Measurements from ENCODE around the gene ZNF718.
"Not testable (repeated sequence)": the region's sequence is repeated elsewhere in the genome, so short reads cannot be mapped to it uniquely, and the experiment has no call there.

The ZNF718 gene

DNA sequence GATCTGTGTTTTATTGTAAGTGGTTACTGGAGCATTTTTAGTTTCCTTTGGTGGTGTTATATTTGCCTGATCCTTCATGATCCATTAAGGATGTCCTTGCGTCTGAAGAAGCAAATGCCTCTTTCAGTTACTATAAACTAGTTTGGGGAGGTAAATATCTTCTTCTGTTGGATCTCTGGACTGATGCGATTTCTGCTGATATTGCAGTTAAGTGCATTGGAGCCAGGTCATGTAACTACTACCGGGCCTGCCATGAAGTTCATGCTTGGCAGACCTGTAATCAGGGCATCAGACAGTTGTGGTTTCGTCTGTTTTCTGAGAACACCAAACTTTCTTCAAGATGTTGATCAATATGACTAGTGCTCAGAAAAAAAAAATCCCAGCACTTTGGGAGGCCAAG lies 22.9 kb downstream of the ZNF718 start:
- no peak for DNase-seq (ENCODE audit: low read depth in 2 of 2, low spot score in 1 of 2)

DNA sequence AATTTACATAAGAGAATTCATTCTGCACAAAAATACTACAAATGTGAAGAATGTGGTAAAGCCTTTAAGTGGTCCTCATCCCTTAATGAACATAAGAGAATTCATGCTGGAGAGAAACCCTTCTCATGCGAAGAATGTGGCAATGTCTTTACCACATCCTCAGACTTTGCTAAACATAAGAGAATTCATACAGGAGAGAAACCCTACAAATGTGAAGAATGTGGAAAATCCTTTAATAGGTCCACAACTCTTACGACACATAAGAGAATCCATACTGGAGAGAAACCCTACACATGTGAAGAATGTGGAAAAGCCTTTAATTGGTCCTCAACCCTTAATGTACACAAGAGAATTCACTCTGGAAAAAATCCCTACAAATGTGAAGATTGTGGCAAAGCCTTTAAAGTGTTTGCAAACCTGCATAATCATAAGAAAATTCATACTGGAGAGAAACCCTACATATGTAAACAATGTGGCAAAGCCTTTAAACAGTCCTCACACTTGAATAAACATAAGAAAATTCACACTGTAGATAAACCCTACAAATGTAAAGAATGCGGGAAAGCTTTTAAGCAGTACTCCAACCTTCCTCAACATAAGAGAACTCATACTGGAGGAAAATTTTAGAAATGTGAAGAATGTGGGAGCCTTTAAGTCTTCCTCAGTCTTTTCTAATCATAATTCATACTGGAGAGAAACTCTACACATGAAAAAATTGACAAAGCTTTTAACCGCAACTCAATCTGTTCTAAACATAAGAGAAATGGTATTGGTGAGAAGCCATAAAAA lies 37.4 kb downstream of the ZNF718 start:
- no peak for DNase-seq (ENCODE audit: low read depth in 2 of 2, low spot score in 1 of 2)

DNA sequence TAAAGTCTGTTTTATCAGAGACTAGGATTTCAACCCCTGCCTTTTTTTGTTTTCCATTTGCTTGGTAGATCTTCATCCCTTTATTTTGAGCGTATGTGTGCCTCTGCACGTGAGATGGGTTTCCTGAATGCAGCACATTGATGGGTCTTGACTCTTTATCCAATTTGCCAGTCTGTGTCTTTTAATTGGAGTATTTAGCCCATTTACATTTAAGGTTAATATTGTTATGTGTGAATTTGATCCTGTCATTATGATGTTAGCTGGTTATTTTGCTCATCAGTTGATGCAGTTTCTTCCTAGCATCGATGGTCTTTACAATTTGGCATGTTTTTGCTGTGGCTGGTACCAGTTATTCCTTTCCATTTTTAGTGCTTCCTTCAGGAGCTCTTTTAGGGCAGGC lies 45.3 kb downstream of the ZNF718 start:
- DNase-seq (ENCODE audit: low read depth in 2 of 2, low spot score in 1 of 2), result not testable (repeated sequence)

DNA sequence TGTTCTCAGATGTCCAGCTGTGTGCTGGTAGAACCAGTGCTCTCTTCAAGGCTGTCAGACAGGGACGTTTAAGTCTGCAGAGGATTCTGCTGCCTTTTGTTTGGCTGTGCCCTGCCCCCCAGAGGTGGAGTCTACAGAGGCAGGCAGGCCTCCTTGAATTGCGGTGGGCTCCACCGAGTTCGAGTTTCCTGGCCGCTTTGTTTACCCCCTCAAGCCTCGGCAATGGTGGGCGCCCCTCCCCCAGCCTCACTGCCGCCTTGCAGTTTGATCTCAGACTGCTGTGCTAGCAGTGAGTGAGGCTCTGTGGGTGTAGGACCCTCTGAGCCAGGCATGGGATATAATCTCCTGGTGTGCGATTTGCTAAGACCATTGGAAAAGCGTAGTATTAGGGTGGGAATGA lies 47.0 kb downstream of the ZNF718 start:
- DNase-seq (ENCODE audit: low read depth in 2 of 2, low spot score in 1 of 2), result not testable (repeated sequence)

GRCh38 chr4:173666-174314 lies 49.5 kb downstream of the ZNF718 start:
- DNase-seq (ENCODE audit: low read depth in 2 of 2, low spot score in 1 of 2), result no peak

DNA sequence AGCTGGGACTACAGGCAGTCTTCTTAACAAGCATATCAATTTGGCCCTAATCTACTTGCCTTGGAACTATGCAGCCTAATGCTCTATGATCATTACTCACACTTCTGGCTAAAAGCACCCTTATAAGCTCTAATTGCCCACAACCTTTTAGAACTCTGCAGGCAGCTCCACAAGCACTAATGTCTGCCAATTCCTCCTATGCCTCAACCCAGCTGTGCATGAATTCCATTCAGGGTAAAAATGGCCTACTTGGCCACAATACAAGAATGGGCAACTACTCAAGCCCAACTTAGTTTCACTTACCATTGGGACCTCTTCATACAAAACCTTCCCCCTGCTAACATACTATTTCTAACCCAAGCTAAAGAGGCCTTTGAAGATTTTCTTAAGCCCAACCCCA lies 51.7 kb downstream of the ZNF718 start:
- DNase-seq (ENCODE audit: low read depth in 2 of 2, low spot score in 1 of 2), result no peak

DNA sequence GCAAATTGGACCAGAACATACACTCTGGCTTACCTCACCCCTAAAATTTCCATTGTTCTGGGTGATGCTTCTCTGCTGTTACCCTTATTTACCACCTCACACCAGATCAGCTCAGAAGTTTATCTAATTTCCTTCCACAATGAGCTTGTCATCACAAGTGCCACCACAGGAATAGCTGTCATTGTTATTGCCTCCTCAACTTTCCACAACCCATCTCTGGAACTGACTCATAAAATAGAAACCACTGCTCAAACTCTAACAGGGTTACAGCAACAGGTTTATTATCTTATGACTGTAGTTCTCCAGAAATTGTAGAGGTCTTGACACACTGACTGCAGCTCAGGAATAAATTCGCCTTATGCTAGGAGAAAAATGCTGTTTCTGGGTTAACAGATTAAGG lies 52.7 kb downstream of the ZNF718 start:
- DNase-seq (ENCODE audit: low read depth in 2 of 2, low spot score in 1 of 2), result no peak

GRCh38 chr4:182225-182624 lies 57.9 kb downstream of the ZNF718 start:
- not testable (repeated sequence) for DNase-seq (ENCODE audit: low read depth in 2 of 2, low spot score in 1 of 2)

DNA sequence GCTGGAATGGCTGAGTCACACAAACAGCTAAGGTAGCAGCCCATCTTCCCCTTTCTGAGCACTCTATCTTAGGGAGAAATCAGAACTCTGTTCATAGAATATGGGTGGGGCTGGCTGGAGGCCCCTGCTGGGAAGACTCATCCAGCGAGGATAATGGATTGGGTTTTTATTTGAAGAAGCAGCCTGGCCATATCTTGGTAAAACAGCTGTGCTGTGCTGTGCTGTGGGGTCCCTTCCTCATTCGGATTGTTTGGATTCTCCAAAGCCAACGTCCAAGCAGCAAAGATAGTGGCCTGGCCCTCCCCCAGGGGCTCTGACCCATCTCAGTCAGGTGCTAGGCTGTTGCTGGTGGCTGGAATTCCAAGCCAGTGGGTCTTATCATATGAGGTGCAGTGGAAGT lies 63.8 kb downstream of the ZNF718 start:
- DNase-seq (ENCODE audit: low read depth in 2 of 2, low spot score in 1 of 2), result no peak

- not testable (repeated sequence) for DNase-seq (ENCODE audit: low read depth in 2 of 2, low spot score in 1 of 2)
These were observed 70.9 kb downstream of the ZNF718 start for GRCh38 chr4:195159-195558.

DNA sequence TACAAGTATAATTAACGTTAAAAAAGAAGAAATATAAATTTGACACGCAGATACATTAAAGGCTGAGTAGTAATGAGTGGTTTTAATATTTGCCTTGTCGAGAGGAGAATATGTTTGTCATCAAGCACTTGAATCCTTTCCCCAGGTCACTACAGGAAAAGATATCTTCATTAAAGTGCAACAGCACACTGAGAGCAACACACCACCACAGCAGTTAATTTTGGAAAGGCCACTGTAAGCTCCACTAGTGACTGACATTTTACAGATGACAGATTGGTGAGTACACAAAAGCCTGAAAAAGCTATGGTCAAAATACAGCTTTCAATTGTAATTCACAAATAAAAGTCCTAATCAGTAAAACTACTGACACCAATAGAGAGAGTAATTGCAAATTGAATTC lies 76.6 kb downstream of the ZNF718 start:
- DNase-seq (ENCODE audit: low read depth in 2 of 2, low spot score in 1 of 2), result no peak

- DNase-seq (ENCODE audit: low read depth in 2 of 2, low spot score in 1 of 2), result not testable (repeated sequence)
These were observed 78.5 kb downstream of the ZNF718 start for GRCh38 chr4:202822-203221.

- no peak for DNase-seq (ENCODE audit: low read depth in 2 of 2, low spot score in 1 of 2)
These were observed 80.9 kb downstream of the ZNF718 start for GRCh38 chr4:205097-205756.

DNA sequence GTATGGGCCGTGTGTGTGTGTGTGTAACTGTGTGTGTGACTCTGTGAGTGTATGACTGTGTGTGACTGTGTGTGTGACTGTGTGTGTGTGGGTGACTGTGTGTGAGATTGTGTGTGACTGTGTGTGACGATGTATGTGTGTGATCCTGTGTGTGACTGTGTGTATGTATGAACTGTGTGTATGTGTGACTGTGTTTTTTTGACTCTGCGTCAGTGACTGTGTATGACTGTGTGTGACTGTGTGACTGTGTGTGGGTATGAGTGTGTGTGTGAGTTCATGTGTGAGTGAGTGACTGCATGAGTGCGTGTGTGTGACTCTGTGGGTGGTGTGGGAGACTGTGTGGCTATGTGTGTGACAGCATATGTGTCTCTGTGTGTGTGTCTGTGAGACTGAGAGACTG lies 81.8 kb downstream of the ZNF718 start:
- DNase-seq (ENCODE audit: low read depth in 2 of 2, low spot score in 1 of 2), result no peak

- DNase-seq (ENCODE audit: low read depth in 2 of 2, low spot score in 1 of 2), result not testable (repeated sequence)
These were observed 84.3 kb downstream of the ZNF718 start for GRCh38 chr4:208416-209096.

DNA sequence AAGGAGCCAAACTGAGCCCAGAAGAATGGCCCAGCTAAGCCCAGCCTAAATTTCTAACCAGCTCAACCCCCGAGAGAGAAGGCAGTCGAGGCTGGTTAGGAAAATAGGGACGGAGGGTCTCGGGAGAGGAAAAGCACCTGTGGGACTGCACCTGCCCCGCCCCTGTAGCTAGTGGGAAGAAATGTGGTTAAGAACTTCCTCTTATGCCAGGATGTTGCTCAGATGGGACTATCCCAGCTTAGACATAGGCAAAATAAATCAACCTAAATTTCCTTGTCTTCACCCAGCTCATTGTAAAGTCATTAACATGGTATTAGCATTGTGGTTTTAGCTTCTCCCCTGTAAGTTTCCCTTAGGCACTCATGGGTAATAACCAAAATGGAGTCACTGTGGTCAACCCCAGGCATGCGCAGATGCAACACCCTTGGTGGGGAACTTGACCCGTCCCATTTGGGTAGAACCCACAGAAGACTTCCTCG lies 86.8 kb downstream of the ZNF718 start:
- no peak for DNase-seq (ENCODE audit: low read depth in 2 of 2, low spot score in 1 of 2)

DNA sequence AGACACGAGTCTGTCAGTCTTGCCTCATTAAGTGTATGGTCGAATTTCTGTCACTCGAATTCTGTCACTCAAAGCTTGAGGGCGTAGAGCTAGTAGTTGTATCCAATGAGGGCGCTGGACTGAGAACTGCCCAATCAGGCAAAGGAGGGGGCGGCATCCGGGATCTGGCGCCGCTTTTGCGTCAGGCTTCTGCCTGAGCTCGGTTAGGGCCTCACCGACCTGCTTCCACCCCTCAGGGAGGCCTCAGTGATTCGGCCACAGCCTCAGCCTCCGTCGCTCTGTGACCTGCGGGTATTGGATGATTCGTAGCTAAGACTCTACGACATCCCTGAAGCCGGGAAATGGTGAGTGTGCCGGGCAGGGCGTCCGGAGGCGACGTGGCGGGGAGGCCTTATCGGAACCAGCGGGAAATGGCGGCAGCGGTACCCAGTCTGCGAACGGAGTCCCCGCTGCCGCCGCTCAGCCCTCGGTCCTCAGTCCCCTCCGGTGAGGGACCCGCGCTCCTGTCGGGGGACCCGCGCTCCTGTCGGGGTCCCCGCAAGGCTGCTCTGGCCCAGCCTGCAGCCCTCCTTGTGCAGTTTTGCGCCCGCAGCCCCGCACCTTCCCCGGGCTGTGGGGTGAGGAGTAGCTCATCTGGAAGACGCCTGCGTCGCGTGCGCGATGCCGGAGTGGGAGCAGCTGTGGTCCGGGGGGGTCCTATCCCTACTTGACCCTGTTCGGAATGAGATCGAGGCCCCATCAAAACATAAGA lies 88.3 kb downstream of the ZNF718 start:
- no peak for DNase-seq (ENCODE audit: low read depth in 2 of 2, low spot score in 1 of 2)

- not testable (repeated sequence) for DNase-seq (ENCODE audit: low read depth in 2 of 2, low spot score in 1 of 2)
These were observed 88.9 kb downstream of the ZNF718 start for GRCh38 chr4:213189-213535.
